Stomach smooth muscle (tissue), 2 donors: Measurements from ENCODE around the gene L3MBTL3.

Experiments used
- H3K27ac ChIP-seq: one replicate; pipeline ENCODE4 v1.7.0; 2013; ENCODE audit warnings: mild to moderate bottlenecking, low read length, inconsistent platforms
- H3K27me3 ChIP-seq, 2 donors: one replicate each; pipeline ENCODE4 v1.7.0; 2013; ENCODE audit warnings: low read length in 2 of 2; ENCODE audit not compliant: insufficient read depth in 2 of 2, control insufficient read depth in 1 of 2
- H3K36me3 ChIP-seq, 2 donors: one replicate each; pipeline ENCODE4 v1.7.0; 2013; ENCODE audit warnings: low read length in 2 of 2; ENCODE audit not compliant: control insufficient read depth in 2 of 2, insufficient read depth in 2 of 2
- H3K4me1 ChIP-seq: one replicate; pipeline ENCODE4 v1.7.0; 2013; ENCODE audit warnings: low read length; ENCODE audit not compliant: control insufficient read depth, insufficient read depth
- H3K4me3 ChIP-seq, 2 donors: one replicate each; pipeline ENCODE4 v1.7.0; 2013; ENCODE audit warnings: low read length in 2 of 2
- H3K9ac ChIP-seq, 2 donors: one replicate each; pipeline ENCODE4 v1.7.0; 2013; ENCODE audit warnings: low read length in 2 of 2, mild to moderate bottlenecking in 1 of 2
- H3K9me3 ChIP-seq, 2 donors: one replicate each; pipeline ENCODE4 v1.7.0; 2013; ENCODE audit warnings: low read length in 2 of 2; ENCODE audit not compliant: control insufficient read depth in 2 of 2
- donor health status: healthy.
- donor health status: Pancreatic carcinoma.

L3MBTL3 gene

DNA sequence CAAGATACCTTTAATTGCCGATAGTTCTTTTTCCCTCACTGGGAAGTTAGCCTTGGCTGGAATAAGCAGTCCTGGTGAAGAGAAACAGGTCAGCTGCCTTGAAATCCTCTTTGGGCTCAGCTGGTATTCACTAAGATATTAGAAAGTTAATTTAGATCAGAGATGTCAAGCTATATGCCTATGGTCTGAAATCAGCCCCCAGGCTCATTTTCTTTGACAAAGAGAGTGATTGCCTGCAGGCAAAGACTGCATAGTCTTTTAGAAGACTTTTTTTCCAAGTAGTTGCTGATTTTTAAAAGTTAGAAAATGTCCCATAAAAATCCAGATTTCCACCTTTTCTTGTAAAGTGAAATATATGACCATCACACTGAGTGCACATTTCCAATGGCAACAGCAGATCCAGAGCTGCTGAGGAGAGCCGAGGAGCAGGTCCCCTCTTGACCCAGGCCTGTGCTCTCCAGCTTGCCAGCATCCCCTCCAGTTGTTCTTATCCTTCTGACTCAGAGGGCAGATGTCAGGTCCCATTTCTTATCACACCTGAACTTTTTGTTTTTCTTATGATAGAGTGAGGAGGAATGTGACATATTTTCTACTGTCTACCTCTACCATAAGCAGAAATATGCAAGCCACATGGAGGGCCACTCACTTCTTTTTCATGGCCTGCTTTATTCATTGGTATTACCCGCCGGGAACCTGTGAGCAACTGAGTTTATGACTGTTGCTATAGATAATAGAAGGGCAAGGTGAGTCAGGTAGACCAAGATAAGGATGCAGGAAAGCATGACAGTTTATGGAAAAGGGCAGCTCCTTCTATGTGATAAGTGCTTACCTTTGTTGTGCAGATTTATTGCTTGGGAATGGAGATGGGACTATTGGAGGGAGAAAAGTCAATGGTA lies 17.6 kb upstream of the L3MBTL3 start:
- Histone ChIP-seq H3K36me3 (no peaks in the 10 kb centered on the region), H3K9me3 (no peaks in the 10 kb centered on the region), H3K27me3 (no peaks in the 10 kb centered on the region), H3K27ac (no peak overlapping the region), H3K4me1 (no peaks in the 10 kb centered on the region), H3K9ac (no peak overlapping the region), H3K4me3 (no peak overlapping the region)

DNA sequence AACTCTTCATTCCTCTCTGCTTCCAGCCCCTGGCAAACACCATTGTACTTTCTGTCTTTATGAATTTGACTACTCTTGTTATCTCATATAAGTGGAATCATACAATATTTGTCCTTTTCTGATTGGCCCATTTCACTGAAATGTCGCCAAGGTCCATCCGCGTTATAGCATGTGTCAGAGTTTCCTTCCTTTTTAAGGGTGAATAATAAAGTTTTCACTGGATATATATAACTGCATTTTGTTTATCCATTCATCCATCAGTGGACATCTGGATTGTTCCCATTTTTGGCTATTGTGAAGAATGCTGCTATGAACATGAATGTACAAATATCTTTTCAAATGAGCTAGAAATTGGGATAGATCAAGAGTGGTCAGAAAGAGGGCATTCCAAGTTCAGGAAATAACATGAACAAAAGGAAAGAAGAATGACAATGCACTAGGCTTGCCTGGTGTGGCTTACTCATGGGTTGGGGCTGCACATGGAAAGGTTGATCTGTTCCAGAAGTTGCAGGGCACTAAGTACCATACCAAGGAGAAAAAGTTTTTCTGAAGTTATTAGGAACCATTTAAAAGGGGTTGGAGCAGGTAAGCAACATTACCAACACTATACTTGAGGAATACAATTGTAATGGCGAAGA lies 10.0 kb upstream of the L3MBTL3 start:
- Histone ChIP-seq H3K9me3 (no peaks in the 10 kb centered on the region), H3K9ac (no peak overlapping the region), H3K36me3 (no peaks in the 10 kb centered on the region), H3K27me3 (no peaks in the 10 kb centered on the region), H3K4me3 (no peak overlapping the region), H3K4me1 (no peaks in the 10 kb centered on the region), H3K27ac (no peak overlapping the region)

DNA sequence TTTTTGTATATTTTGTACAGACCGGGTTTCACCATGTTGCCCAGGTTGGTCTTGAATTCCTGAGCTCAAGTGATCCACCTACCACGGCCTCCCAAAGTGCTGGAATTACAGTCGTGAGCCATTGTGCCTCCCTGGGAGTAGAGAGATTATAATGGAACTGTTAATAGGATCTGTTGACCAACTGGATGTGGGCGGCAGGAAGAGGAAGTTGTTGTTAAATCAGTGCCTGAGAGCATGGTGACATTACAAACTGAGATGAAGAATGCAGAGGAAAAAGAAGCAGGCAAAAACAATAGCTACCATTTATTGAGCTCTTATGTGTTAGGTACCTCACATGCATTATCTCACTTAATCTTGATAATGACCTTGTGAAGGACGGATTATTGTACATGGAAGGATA lies 9.2 kb upstream of the L3MBTL3 start:
- Histone ChIP-seq H3K27me3 (no peaks in the 10 kb centered on the region), H3K9ac (no peak overlapping the region), H3K4me3 (no peak overlapping the region), H3K27ac (no peak overlapping the region), H3K36me3 (no peaks in the 10 kb centered on the region), H3K9me3 (no peaks in the 10 kb centered on the region), H3K4me1 (no peaks in the 10 kb centered on the region)

DNA sequence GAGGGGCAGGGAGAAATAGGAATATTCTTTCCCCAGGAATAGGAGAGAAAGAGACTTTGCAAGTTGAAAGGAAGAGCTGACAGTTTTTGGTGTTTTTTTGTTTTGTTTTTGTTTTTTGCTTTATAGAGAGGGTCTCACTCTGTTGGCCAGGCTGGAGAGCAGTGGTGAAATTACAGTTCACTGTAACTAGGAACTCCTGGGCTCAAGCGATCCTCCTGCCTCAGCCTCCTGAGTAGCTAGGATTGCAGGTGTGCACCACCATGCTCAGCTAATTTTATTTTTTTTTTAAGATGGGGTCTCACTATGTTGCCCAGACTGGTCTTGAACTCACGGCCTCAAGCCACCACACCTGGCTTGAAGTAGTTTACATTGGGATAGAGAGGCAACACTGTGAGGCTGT lies 8.0 kb upstream of the L3MBTL3 start:
- no peak overlapping the region for H3K27ac ChIP-seq
- no peaks in the 10 kb centered on the region for H3K27me3 ChIP-seq
- no peaks in the 10 kb centered on the region for H3K4me1 ChIP-seq
- H3K9ac ChIP-seq = no peak overlapping the region
- H3K36me3 ChIP-seq = no peaks in the 10 kb centered on the region
- no peak overlapping the region for H3K4me3 ChIP-seq
- H3K9me3 ChIP-seq = no peaks in the 10 kb centered on the region

DNA sequence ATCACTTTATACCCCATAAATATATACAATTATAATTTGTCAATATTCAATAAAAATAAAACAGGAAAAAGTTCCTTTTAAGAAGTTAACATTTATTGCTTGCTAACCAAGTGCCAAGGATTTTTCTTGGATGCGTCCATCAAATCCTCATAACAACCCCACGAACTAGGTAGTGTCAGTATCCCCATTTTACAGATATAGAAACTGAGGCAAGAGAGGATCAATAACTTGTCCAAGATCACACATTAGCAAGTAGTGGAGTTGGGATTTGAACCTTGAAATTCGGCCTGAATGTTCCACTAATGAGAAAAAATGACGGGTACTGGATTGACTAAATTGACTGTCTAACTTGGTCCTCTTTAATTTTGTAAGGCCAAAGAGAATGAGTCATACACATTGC lies 5.7 kb upstream of the L3MBTL3 start:
- Histone ChIP-seq H3K27me3 (no peaks in the 10 kb centered on the region), H3K4me3 (no peak overlapping the region)

DNA sequence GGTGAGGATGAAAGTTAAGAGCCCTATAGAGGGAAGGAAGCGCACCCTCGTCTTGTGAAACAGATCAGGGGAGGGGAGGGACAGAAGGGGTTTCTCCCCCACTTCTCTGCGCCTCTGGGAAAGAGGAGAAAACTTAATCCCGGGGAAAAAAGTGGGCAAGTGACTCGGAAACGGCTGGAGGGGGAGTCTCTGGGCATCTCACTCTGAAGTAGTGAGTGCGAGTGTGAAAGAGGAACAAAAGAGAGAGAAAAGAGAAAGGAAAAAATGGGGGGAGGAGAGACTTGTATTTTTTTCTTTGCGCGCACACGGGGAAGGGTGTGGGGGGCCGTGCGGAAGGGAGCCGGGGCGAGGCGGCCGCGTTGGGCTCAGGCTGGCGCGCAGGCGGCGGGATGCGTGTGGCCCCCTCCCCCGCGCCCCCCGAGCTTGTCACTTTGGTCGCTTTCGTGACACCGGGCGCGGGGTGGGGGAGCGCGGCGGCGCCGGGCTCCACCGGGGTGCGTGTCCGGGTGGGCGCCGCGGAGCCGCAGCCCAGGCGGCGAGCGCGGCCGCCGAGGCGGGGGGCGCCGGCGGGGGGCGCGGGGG lies 454 bp downstream of the L3MBTL3 start:
- H3K27me3 ChIP-seq = no peaks in the 10 kb centered on the region
- peak overlapping the region; percentile 87 to 98 for H3K4me3 ChIP-seq
- H3K9me3 ChIP-seq = no peaks in the 10 kb centered on the region
- H3K27ac ChIP-seq = peak overlapping the region; percentile 55
- no peaks in the 10 kb centered on the region for H3K36me3 ChIP-seq
- peak overlapping the region; percentile 80 to 82 for H3K9ac ChIP-seq
- H3K4me1 ChIP-seq = peaks cover 7% of the 10 kb centered on the region

More for the DNA sequence above, 5.7 kb upstream of the L3MBTL3 start:
- no peak overlapping the region for H3K27ac ChIP-seq
- no peaks in the 10 kb centered on the region for H3K36me3 ChIP-seq
- H3K9ac ChIP-seq = no peak overlapping the region
- H3K4me1 ChIP-seq = no peaks in the 10 kb centered on the region
- no peaks in the 10 kb centered on the region for H3K9me3 ChIP-seq

DNA sequence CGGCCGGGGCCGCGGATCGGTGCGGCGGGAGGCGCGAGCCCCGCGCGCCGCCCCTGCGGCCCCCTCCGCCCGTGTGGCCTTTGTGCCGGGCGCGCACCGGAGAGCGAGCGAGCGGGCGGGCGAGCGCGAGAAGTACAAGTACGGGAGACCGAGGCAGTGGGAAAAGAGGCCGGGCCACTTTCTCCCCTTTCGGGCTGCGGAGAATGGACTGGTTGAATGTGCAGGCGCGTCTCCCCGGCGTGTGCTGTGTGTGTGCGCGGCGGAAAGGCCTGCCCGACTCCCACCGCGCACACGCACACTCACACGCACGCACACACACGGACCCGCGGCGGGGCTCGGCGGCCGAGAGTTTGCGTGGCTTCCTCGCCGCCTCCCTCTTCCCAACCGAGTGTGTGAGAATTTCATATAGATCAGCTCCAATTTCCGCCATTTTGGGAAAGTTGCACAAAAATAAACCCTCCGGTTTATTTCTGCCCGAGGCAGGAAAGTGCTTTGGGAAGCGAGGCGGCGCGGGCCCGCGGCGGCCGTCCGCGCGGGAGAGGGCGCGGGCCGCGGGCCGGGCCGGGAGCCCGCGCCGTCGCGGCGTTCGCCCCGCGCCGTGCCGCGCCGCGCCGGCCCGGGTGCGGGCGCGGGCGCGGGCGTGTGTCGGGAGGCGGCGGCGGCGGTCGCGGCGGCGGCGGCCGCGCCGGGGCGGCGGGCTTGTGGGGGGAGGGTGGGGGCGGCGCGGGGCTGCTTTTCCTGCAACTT lies 1.1 kb downstream of the L3MBTL3 start:
- no peaks in the 10 kb centered on the region for H3K27me3 ChIP-seq
- H3K4me1 ChIP-seq = peaks cover 7% of the 10 kb centered on the region
- peak overlapping the region; percentile 36 to 61 for H3K9ac ChIP-seq
- no peak overlapping the region for H3K27ac ChIP-seq
- no peaks in the 10 kb centered on the region for H3K36me3 ChIP-seq
- H3K9me3 ChIP-seq = no peaks in the 10 kb centered on the region
- peak overlapping the region; percentile 84 to 87 for H3K4me3 ChIP-seq

DNA sequence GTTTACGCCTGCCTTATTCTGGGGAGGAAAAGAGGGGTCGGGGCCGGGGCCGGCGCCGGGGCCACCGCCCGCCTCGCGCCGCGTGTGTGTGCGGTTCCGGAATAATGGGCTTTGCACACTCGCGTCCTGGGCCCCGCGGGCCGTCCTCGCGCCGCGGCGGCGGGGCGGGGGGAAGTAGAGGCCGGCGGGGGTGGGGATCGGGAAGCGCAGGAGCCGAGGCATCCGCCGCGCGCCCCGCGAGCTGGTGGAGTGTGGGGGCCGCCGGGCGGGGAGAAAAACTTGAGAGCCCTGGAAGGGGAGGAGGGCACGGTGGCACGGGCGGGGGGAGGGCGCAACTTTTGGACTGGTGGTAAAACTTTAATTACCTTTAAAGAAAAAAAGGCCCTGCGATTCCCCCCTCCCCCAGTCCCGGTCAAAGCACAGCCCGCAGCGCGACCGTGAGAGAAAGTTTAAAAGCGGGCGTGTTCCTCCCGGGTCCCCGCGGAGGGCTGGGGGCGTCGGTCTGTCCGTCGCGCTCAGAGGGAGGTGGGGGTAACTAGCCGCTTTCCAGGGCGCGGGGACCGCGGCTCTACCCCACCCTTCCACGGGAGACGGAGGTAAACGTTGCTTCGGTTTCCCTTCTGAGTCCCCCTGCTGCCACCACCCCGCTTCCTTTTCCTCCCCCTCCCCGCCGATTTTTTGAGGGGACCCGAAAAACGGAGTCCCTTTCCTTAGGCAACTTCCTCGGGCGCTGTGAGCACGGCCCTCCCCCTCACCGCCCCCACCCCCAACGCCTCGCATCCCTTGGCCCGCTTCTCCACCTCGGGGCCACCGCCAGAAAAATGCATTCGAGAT lies 1.9 kb downstream of the L3MBTL3 start:
- Histone ChIP-seq H3K4me3 (peak overlapping the region; percentile 60 to 79), H3K4me1 (peaks cover 7% of the 10 kb centered on the region), H3K27ac (peak overlapping the region; percentile 7), H3K27me3 (no peaks in the 10 kb centered on the region), H3K9ac (peak overlapping the region in 1 of 2 donors; percentile 28), H3K36me3 (no peaks in the 10 kb centered on the region), H3K9me3 (no peaks in the 10 kb centered on the region)

DNA sequence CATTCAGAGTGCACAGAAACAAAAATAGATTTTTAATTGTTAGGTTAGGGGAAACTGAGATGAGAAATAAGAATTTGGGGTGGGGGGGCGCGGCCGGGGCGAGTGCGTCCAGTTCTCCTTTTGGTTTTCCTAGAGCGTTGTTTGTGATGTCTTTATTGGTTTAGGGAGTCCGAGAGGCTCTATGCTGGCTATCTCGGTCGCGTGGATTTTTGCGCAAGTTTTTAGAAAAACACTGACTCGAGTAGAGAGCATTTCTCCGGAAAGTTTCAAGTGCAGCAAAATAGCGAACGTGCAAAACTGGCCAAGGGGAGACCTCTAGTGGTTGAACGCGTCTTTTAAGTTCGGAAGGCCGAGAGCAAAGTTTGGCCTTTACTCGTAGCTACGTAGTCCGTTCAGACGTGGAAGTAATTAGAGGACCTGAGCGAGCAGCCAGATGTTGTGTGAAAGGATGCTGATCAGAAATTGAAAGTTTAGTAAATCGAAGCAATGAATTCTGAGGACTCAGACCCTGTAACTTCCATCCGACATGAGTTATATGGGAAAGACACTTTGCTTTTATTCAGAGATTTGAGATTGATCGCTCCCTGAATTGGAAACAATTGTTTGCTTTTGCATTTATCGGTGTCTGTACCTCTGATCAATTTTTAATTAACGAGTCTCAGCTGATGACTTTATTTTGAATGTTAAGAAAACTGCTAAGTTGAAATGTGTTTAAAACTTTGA lies 2.7 kb downstream of the L3MBTL3 start:
- H3K9ac ChIP-seq = peak overlapping the region in 1 of 2 donors; percentile 28
- H3K36me3 ChIP-seq = no peaks in the 10 kb centered on the region
- H3K27me3 ChIP-seq = no peaks in the 10 kb centered on the region
- H3K9me3 ChIP-seq = no peaks in the 10 kb centered on the region
- peak overlapping the region; percentile 7 for H3K27ac ChIP-seq
- peaks cover 7% of the 10 kb centered on the region for H3K4me1 ChIP-seq
- H3K4me3 ChIP-seq = peak overlapping the region; percentile 60 to 79
